NK-92 (cell line): ENCODE data around the gene LRRK1.

Experiments
- DNase-seq: peaks from one replicate; lab custom pipeline; 2025; ENCODE audit not compliant: unreplicated experiment; lab: John Stamatoyannopoulos, UW

The LRRK1 gene

DNA sequence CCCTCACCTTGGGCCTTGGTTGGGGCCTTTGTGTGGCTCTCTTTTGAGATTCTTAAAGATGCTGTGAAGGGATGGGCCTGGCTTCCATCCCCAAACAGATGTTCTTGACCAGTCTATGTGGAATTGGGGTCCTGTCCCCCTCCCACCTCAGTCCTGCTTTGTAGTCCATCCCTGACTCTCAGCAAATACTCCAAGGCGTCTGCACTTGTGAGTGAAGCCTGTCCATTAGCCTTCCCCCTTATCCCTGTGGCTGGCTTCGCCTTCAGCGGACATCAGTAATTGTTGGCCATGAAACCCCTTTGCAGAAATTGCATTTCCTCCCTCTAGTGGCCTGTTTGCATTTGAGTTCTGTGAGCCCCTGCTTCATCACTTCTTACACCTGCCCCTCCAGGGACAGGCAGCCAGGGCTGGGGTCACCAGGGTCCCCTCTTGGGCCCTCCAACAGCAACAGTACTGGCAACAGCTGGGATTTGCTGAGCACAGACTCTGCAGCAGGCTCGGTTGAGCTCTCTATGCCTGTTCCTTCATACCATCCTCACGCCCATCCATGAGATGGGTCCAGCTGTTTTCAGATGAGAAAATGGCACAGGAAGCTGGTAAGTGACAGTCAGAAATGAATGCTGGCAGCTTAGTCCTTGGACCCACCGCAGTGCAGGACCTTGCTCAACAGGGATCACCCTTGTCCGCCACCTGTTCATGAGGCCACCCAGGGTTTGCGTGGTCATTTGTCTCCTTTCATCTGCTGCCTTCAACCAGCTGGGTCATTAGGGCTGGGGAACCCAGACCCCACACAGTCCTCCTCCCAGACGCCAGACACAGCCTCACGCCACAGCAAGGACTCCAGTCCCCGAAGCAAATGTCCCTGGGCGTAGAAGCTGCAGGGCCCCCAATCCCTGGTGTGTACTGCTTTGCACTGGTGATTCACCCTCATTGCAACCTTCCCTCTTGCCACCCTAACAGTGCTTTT is 8.9 kb upstream of the LRRK1 start:
- no peak for DNase-seq

GRCh38 chr15:100911086-100911485 is 8.1 kb upstream of the LRRK1 start:
- no peak for DNase-seq

GRCh38 chr15:100913961-100914360 is 5.2 kb upstream of the LRRK1 start:
- no peak for DNase-seq

DNA sequence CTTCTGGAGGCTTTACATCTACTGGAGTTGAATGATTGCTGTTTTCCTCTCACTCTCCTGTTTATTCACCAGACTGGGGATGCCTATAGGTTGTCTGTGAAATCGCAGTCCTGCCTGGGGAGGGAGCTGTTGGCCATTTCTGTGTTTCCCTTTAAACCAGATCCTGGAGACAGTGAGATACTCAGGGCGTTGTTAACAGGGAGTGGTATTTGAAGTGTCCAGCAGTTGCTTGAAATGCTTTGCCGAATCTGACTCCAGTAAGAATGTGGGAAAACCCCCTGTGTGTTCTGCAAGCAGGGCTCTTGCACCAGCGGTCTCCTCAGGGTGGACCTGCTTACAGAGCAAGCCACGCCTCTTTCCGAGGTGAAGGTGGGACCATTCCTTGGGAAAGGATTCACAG is 4.3 kb upstream of the LRRK1 start:
- no peak for DNase-seq

GRCh38 chr15:100918034-100918689 is 995 bp upstream of the LRRK1 start:
- no peak for DNase-seq

DNA sequence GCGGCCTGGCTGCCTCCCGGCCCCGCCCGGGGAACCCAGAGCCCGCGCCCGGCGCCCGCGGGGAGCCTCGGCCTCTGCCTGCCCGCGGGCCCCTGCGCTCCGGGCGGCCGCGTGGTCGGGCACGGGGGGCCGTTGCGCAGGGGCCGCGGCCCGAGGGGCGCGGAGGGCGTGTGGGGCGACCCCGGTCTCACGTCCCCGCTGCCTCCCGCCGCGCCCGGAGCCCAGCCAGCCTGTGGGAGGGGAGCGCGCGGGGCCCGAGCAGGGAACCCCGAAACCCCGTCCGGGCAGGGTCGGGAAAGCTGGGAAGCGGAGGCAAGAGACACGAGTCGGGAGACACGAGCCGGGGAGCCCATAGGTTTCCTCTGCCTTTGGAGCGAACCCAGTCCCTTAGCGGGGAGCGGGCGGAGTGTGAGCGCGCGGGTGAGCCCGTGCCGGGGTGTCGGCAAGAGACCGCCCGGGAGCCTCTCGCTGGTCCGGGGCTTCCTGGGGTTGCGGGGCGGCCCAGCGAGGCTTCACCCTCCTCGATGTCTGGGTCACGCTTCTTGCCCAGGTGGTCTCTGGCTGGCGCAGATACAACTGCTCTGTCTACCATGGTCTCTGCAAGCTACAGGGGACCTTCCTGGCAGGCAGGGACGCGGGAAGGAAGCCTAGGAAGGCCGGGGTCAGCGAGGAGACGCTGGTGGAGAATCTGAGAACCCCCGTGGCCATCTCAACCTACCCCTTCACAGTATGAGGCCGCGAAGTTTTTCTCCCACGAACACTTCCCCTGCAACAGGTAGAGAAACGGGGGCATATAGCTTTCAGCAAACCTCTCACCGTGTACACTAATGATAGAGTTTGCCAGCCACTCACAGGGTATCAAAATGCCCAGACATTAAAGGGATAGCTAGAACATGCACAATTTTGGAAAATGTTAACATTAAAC is 586 bp downstream of the LRRK1 start:
- DNase-seq: no peak

DNA sequence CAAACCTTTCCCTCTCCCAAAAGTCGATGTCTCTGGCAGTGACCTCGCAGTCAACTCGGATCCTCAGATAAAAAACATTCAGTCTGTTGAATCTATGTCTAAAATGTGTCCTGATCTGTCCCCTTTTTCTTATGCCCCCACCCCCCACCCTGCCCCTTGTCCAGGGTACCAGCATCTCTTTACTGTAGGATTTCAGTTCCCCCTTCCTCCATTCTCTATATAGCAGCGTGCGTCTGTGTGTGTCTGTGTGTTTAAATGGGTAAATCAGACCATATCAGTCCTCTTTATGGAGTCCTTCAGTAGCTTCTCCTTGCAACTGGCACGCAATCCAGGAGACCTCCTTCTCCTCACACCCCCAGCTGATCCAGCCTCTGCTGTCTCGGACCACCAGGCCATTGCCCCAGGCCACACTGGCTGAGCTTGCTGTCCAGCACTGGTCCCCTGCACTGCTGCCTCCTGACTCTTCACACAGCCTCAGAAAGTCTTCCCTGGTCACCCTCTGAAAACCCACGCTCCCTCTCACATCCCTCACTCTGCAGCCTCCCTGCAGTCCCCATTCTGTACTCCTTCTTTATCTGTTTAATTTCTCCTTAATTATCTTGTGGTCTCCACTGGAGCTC is 1.5 kb downstream of the LRRK1 start:
- DNase-seq: no peak

GRCh38 chr15:100922192-100923040 is 3.3 kb downstream of the LRRK1 start:
- no peak for DNase-seq

GRCh38 chr15:100923076-100923475 is 3.9 kb downstream of the LRRK1 start:
- DNase-seq: no peak

GRCh38 chr15:100923902-100924301 is 4.7 kb downstream of the LRRK1 start:
- DNase-seq: no peak

DNA sequence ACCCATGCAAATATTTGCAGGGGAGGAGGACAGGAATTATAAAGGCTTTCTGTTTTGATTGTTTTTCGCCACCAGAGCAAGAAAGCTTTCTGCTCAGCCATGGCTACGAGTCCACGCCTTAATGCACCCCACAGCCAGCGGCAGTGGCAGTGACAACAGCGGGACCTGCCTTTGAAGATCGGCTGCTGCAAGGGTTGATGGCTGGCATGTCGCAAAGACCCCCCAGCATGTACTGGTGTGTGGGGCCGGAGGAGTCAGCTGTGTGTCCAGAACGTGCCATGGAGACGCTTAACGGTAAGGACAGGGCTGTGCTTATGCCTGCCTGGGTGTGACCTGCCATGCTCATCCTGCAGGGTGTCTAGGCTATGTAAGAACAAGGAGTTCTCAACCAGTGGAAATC is 5.3 kb downstream of the LRRK1 start:
- DNase-seq: no peak

GRCh38 chr15:100925480-100925879 is 6.3 kb downstream of the LRRK1 start:
- no peak for DNase-seq

- no peak for DNase-seq
Measured at GRCh38 chr15:100926258-100926657, 7.1 kb downstream of the LRRK1 start.

- DNase-seq: no peak
Measured at GRCh38 chr15:100926971-100927756, 8.0 kb downstream of the LRRK1 start.

GRCh38 chr15:100928632-100929280 is 9.6 kb downstream of the LRRK1 start:
- no peak for DNase-seq

DNA sequence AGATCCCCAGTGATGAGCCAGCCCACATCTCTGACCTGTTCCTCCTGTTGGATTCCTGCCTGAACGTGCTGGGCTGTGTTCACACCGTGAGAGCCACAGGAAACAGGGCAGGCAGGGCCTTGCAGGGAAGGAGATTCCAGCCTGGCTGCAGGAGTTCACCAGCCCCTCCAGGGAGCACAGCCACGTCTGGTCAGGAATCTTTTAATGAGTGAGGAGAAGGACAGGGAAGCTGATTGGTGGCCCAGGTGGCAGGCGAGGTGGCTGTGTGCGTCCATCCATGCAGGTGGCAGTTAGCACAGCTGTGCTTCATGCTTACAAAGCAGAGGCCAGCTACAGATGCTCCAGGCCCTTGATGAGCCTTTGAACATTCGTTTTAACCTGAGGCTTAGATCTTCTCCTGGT is 10.5 kb downstream of the LRRK1 start:
- DNase-seq: no peak

DNA sequence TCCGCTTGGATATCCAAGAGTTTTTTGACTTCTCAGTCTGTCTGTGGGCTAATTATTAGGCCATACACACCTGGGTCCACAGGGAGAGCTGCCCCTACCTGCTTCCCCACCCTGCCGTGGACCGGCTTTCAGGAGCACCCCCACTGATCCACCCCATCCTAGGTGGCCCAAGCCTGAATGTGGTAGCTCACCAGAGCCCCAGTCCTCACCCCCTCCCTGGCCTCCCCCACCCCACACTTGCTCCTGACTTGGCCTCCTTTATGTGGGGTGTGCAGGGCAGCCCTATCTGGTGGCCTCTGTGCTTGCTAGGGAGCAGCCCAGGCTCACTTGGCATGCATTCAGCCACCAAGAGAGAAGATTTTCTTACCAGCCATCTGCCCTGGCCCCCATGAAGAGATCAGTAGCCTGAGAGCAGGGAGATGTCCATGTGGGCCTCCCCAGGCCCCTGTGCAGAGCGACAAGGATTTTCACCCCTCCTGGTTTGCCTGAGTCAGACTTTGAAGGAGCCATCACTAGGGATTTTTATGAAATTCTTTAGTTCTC is 11.2 kb downstream of the LRRK1 start:
- no peak for DNase-seq

GRCh38 chr15:100931143-100931890 is 12.2 kb downstream of the LRRK1 start:
- DNase-seq: no peak
